ENCODE measurements around the gene WFDC5. TPM values are rescaled to one million over a fixed set of nuclear protein-coding genes. Genes with fewer than 3 reads are reported as not detected.
A peak's percentile ranks its signal among the peaks of the same experiment; 100 is the strongest.

The WFDC5 gene
- total and polyA plus RNA-seq, 10 of the 15 experiments (the other 5 are each of a cell fraction or from before 2014, with no cell fraction given): 0.20 to 0.26 (median 0.21) TPM; not detected in 7

GRCh38 chr20:45154183-45154582 lies 39.2 kb upstream of the WFDC5 start:
- Histone ChIP-seq H3K36me3 (ENCODE audit: control insufficient read depth in 2 of 2, insufficient read depth in 2 of 2, low read length in 1 of 2) (no peaks in the 10 kb centered on the region), H3K4me1 (ENCODE audit: control insufficient read depth, insufficient read depth, low read length) (peaks cover 3% of the 10 kb centered on the region), H2AFZ (ENCODE audit: control insufficient read depth, low read depth, low read length) (no peak overlapping the region), H4K20me1 (ENCODE audit: control insufficient read depth, insufficient read depth) (no peaks in the 10 kb centered on the region), H3K9ac (ENCODE audit: control insufficient read depth, insufficient read depth, low read length) (no peak overlapping the region), H3K27ac (ENCODE audit: control insufficient read depth, insufficient read depth) (no peak overlapping the region), H3K4me3 (no peak overlapping the region), H3K4me2 (ENCODE audit: control insufficient read depth, insufficient read depth) (no peak overlapping the region), H3K27me3 (replicated peaks in 1 of 2; ENCODE audit: control insufficient read depth in 2 of 2, insufficient read depth in 2 of 2, low read length in 1 of 2) (no peaks in the 10 kb centered on the region), H3K79me2 (ENCODE audit: control insufficient read depth, insufficient read depth, low read length) (no peaks in the 10 kb centered on the region), H3K9me3 (replicated peaks; ENCODE audit: control insufficient read depth, insufficient read depth, low read length) (no peaks in the 10 kb centered on the region; the same call in 2 of the 3 replicates)
- CTCF ChIA-PET: no interaction called here
- POLR2A ChIA-PET: no interaction called here
- TF ChIP-seq ZNF384 (IDR thresholded peaks at IDR 0.05; ENCODE audit: borderline replicate concordance, low read depth, low read length) (no peak), RAD21 (IDR thresholded peaks at IDR 0.05; ENCODE audit: insufficient read depth, low read depth, low read length) (0 out of 2 replicates have a peak, but pooled peaks have one; percentile 25)
- FAIRE-seq: no peak
- 30% methylated on average over 3 of the region's 3 CpGs for WGBS (ENCODE audit: insufficient coverage, insufficient replicate concordance, low lambda C conversion rate, missing lambda C conversion rate)
- intact Hi-C loops (cut with micrococcal nuclease; ENCODE audit: unreplicated experiment) (no loop called here), in situ Hi-C loops (cut with MboI) (no loop called here)
- RAD21 ChIA-PET (ENCODE audit: unreplicated experiment): no interaction called here
- no TSS peak for BruUV-seq (replicated peaks)
- DNase-seq (ENCODE audit: low read depth, low spot score): no peak
- SMC1A ChIA-PET (ENCODE audit: uncharacterized antibody, unreplicated experiment): interaction anchor here (1.4 kb wide), 1 partner anchor 14 kb away, joined by 3 read pairs; no protein-coding TSS in a partner anchor
- ATAC-seq: no peak

GRCh38 chr20:45153752-45154151 lies 38.8 kb upstream of the WFDC5 start:
- no peaks in the 10 kb centered on the region for H3K36me3 ChIP-seq (ENCODE audit: control insufficient read depth in 2 of 2, insufficient read depth in 2 of 2, low read length in 1 of 2)
- no peaks in the 10 kb centered on the region for H3K79me2 ChIP-seq (ENCODE audit: control insufficient read depth, insufficient read depth, low read length)
- H3K27ac ChIP-seq (ENCODE audit: control insufficient read depth, insufficient read depth): no peak overlapping the region
- BruUV-seq (replicated peaks): no TSS peak
- no peak overlapping the region for H3K4me2 ChIP-seq (ENCODE audit: control insufficient read depth, insufficient read depth)
- no peaks in the 10 kb centered on the region for H4K20me1 ChIP-seq (ENCODE audit: control insufficient read depth, insufficient read depth)
- TF ChIP-seq ZBTB11 (CRISPR knock-in tag; IDR thresholded peaks at IDR 0.05): no peak
- peak; percentile 37; the same call in 1 of the 2 replicates for TF ChIP-seq SPI1 (IDR thresholded peaks at IDR 0.05; ENCODE audit: borderline replicate concordance, insufficient read depth, low read depth, low read length)
- DNase-seq (ENCODE audit: low read depth, low spot score): peak; percentile 15
- POLR2A ChIA-PET: no interaction called here
- no peak for FAIRE-seq
- no peak overlapping the region for H3K4me3 ChIP-seq
- H3K4me1 ChIP-seq (ENCODE audit: control insufficient read depth, insufficient read depth, low read length): peaks cover 3% of the 10 kb centered on the region
- H3K27me3 ChIP-seq (replicated peaks in 1 of 2; ENCODE audit: control insufficient read depth in 2 of 2, insufficient read depth in 2 of 2, low read length in 1 of 2): no peaks in the 10 kb centered on the region
- H2AFZ ChIP-seq (ENCODE audit: control insufficient read depth, low read depth, low read length): no peak overlapping the region
- WGBS (ENCODE audit: insufficient coverage, insufficient replicate concordance, low lambda C conversion rate, missing lambda C conversion rate): 29% methylated on average over 1 of the region's 1 CpG
- intact Hi-C loops (cut with micrococcal nuclease; ENCODE audit: unreplicated experiment): no loop called here
- in situ Hi-C loops (cut with MboI): no loop called here
- ATAC-seq: peak; percentile 60
- SMC1A ChIA-PET (ENCODE audit: uncharacterized antibody, unreplicated experiment): interaction anchor here (1.4 to 1.5 kb wide), 2 partner anchors 14 to 137 kb away, joined by 3 read pairs; no protein-coding TSS in a partner anchor
- no peaks in the 10 kb centered on the region; the same call in 2 of the 3 replicates for H3K9me3 ChIP-seq (replicated peaks; ENCODE audit: control insufficient read depth, insufficient read depth, low read length)
- CTCF ChIA-PET: no interaction called here
- RAD21 ChIA-PET (ENCODE audit: unreplicated experiment): no interaction called here
- no peak overlapping the region for H3K9ac ChIP-seq (ENCODE audit: control insufficient read depth, insufficient read depth, low read length)
